ENCODE data around the gene MINDY2.
"Not testable (repeated sequence)": the region's sequence is repeated elsewhere in the genome, so short reads cannot be mapped to it uniquely, and the experiment has no call there.

Gene MINDY2

GRCh38 chr15:58854593-58854992, 83.5 kb downstream of the MINDY2 start:
- no peaks in the 10 kb centered on the region for H3K4me1 ChIP-seq (ENCODE audit: control insufficient read depth, insufficient read depth, low read length)
- no peak overlapping the region for H3K4me3 ChIP-seq (ENCODE audit: insufficient read depth, low read depth, low read length)
- no peaks in the 10 kb centered on the region for H3K27me3 ChIP-seq (ENCODE audit: control insufficient read depth, insufficient read depth, low read length, poor library complexity, severe bottlenecking)
- H3K27ac ChIP-seq (ENCODE audit: insufficient read depth, low read depth, low read length, poor library complexity, severe bottlenecking): no peak overlapping the region
- no peaks in the 10 kb centered on the region for H3K9me3 ChIP-seq (ENCODE audit: control insufficient read depth, low read length)
- no peaks in the 10 kb centered on the region for H3K36me3 ChIP-seq (ENCODE audit: control insufficient read depth, insufficient read depth, low read length)
- WGBS, 2 experiments: 91 to 98% methylated on average over 4 of the region's 4 CpGs

DNA sequence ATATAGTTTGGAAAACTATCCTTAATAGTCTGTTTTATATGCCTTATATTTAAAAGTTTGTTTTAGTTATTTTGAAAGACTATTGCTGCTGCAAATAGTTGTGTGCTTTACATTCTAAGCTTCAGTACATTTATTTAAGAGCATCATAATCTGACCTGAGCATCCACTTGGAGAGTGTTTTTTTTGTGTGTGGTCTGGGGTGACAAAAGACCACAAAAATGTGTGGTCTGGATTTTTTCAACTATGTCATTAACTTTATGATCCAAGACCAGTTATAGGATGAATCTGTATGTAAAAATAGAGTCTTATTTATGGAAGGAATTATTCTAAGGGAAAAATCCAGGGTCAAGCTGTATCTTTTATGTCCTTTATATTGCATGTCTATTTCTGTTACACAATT, 85.0 kb downstream of the MINDY2 start:
- Histone ChIP-seq H3K36me3 (ENCODE audit: control insufficient read depth, insufficient read depth, low read length) (no peaks in the 10 kb centered on the region), H3K27me3 (ENCODE audit: control insufficient read depth, insufficient read depth, low read length, poor library complexity, severe bottlenecking) (no peaks in the 10 kb centered on the region), H3K9me3 (ENCODE audit: control insufficient read depth, low read length) (no peaks in the 10 kb centered on the region)

DNA sequence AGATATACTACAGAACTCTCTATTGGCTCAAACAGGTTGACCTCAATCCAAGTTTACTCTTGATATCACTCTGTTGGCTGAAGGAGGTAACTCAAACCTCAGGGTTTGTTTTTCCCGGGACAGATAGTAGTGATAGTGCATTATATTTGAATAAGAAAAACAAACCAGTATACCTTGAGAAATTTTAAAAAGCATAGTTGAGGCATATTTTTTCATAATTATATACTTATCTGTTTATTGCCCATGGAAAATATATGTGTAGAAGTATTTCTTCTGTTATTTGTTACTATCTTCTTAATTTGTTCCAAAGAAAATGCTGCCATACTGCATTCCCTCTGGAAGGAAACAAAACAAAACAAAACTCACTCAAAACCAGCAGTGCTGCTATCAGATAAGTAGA, 85.5 kb downstream of the MINDY2 start:
- not testable (repeated sequence) for H3K4me3 ChIP-seq (ENCODE audit: insufficient read depth, low read depth, low read length)

More for the DNA sequence above, 85.0 kb downstream of the MINDY2 start:
- H3K4me3 ChIP-seq (ENCODE audit: insufficient read depth, low read depth, low read length): no peak overlapping the region
- no peaks in the 10 kb centered on the region for H3K4me1 ChIP-seq (ENCODE audit: control insufficient read depth, insufficient read depth, low read length)
- no peak overlapping the region for H3K27ac ChIP-seq (ENCODE audit: insufficient read depth, low read depth, low read length, poor library complexity, severe bottlenecking)

DNA sequence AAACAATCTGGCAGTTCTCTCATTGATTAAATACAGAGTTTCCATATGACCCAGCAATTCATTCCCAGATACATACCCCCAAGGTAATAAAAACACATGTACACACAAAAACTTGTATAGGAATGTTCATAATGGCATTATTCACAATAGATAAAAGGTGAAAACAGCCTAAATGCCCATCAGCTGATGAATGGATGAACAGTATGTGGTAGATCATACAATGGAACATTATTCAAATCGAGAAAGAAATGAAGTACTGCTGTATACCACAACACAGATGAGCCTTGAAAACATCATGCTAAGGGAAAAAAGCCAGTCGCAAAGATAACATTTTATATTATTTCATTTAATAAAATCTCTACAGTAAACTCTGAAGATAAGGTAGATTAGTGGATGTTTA, 91.2 kb downstream of the MINDY2 start:
- 88 to 90% methylated on average over 1 of the region's 2 CpGs for WGBS, 2 experiments
- H3K9me3 ChIP-seq (ENCODE audit: control insufficient read depth, low read length): no peaks in the 10 kb centered on the region
- no peak overlapping the region for H3K4me3 ChIP-seq (ENCODE audit: insufficient read depth, low read depth, low read length)
- no peaks in the 10 kb centered on the region for H3K4me1 ChIP-seq (ENCODE audit: control insufficient read depth, insufficient read depth, low read length)
- no peak overlapping the region for H3K27ac ChIP-seq (ENCODE audit: insufficient read depth, low read depth, low read length, poor library complexity, severe bottlenecking)
- H3K36me3 ChIP-seq (ENCODE audit: control insufficient read depth, insufficient read depth, low read length): no peaks in the 10 kb centered on the region
- no peaks in the 10 kb centered on the region for H3K27me3 ChIP-seq (ENCODE audit: control insufficient read depth, insufficient read depth, low read length, poor library complexity, severe bottlenecking)

More for the DNA sequence above, 85.5 kb downstream of the MINDY2 start:
- H3K27ac ChIP-seq (ENCODE audit: insufficient read depth, low read depth, low read length, poor library complexity, severe bottlenecking); H3K4me1 ChIP-seq (ENCODE audit: control insufficient read depth, insufficient read depth, low read length); H3K36me3 ChIP-seq (ENCODE audit: control insufficient read depth, insufficient read depth, low read length); H3K9me3 ChIP-seq (ENCODE audit: control insufficient read depth, low read length); H3K27me3 ChIP-seq (ENCODE audit: control insufficient read depth, insufficient read depth, low read length, poor library complexity, severe bottlenecking): not testable (repeated sequence)
- WGBS, 2 experiments: no CpG with 5 or more reads among the region's 1 CpG

- WGBS, 2 experiments: 79 to 83% methylated on average over 54 of the region's 54 CpGs
- H3K27me3 ChIP-seq (ENCODE audit: control insufficient read depth, insufficient read depth, low read length, poor library complexity, severe bottlenecking): no peaks in the 10 kb centered on the region
- H3K36me3 ChIP-seq (ENCODE audit: control insufficient read depth, insufficient read depth, low read length): no peaks in the 10 kb centered on the region
- H3K4me3 ChIP-seq (ENCODE audit: insufficient read depth, low read depth, low read length): no peak overlapping the region
- no peak overlapping the region for H3K27ac ChIP-seq (ENCODE audit: insufficient read depth, low read depth, low read length, poor library complexity, severe bottlenecking)
- H3K4me1 ChIP-seq (ENCODE audit: control insufficient read depth, insufficient read depth, low read length): no peaks in the 10 kb centered on the region
- H3K9me3 ChIP-seq (ENCODE audit: control insufficient read depth, low read length): no peaks in the 10 kb centered on the region
These were observed 93.7 kb downstream of the MINDY2 start for GRCh38 chr15:58864602-58865424.

DNA sequence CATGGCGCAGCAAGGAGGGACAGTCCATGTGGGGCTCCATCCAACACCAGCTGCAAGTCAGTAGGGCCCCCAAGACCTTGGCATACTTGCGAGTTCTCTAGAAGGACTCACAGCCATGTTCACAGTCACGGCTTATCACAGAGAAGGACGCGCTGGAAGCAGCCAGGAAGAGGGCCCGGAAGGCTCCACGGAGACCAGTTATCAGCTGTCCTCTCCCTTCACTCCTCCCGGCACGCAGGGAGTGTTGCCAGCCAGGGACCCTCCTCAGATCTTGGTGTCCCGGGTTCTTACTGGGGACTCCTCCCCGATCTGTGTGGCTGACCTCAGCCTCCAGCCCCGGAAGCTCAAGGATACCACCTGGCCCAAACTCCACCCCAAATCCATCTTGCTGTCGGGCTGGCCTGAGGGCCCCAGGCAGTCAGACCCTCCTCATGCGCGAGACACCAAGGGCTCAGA, 94.4 kb downstream of the MINDY2 start:
- 93 to 95% methylated on average over 15 of the region's 15 CpGs for WGBS, 2 experiments

DNA sequence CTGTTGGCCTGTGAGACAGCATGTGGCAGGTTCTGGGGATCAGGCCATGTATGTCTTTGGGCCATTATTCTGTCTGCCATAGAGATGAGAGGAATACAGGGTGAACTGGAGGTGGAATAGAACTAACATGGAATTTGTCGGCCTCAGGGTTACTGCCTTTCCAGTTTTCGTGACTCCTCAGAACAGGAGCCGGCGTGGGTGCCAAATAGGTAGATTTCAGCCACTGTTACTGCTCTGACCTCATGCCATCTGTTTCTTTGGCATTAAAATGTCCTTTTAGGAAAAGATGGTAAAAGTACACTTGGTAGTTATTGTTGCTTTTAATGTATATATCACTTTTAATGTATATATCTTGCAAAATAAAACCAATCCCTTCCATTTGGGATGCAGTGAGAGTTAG, 96.8 kb downstream of the MINDY2 start:
- Histone ChIP-seq H3K9me3 (ENCODE audit: control insufficient read depth, low read length) (no peaks in the 10 kb centered on the region), H3K36me3 (ENCODE audit: control insufficient read depth, insufficient read depth, low read length) (no peaks in the 10 kb centered on the region), H3K27ac (ENCODE audit: insufficient read depth, low read depth, low read length, poor library complexity, severe bottlenecking) (no peak overlapping the region), H3K27me3 (ENCODE audit: control insufficient read depth, insufficient read depth, low read length, poor library complexity, severe bottlenecking) (no peaks in the 10 kb centered on the region), H3K4me1 (ENCODE audit: control insufficient read depth, insufficient read depth, low read length) (no peaks in the 10 kb centered on the region), H3K4me3 (ENCODE audit: insufficient read depth, low read depth, low read length) (no peak overlapping the region)
- 97% methylated on average over 4 of the region's 4 CpGs for WGBS, 2 experiments

More for the DNA sequence above, 94.4 kb downstream of the MINDY2 start:
- no peaks in the 10 kb centered on the region for H3K4me1 ChIP-seq (ENCODE audit: control insufficient read depth, insufficient read depth, low read length)
- no peaks in the 10 kb centered on the region for H3K27me3 ChIP-seq (ENCODE audit: control insufficient read depth, insufficient read depth, low read length, poor library complexity, severe bottlenecking)
- H3K9me3 ChIP-seq (ENCODE audit: control insufficient read depth, low read length): no peaks in the 10 kb centered on the region
- H3K27ac ChIP-seq (ENCODE audit: insufficient read depth, low read depth, low read length, poor library complexity, severe bottlenecking): no peak overlapping the region
- H3K36me3 ChIP-seq (ENCODE audit: control insufficient read depth, insufficient read depth, low read length): no peaks in the 10 kb centered on the region
- no peak overlapping the region for H3K4me3 ChIP-seq (ENCODE audit: insufficient read depth, low read depth, low read length)

- Histone ChIP-seq H3K27ac (ENCODE audit: insufficient read depth, low read depth, low read length, poor library complexity, severe bottlenecking) (no peak overlapping the region), H3K27me3 (ENCODE audit: control insufficient read depth, insufficient read depth, low read length, poor library complexity, severe bottlenecking) (no peaks in the 10 kb centered on the region), H3K9me3 (ENCODE audit: control insufficient read depth, low read length) (no peaks in the 10 kb centered on the region), H3K4me3 (ENCODE audit: insufficient read depth, low read depth, low read length) (no peak overlapping the region), H3K4me1 (ENCODE audit: control insufficient read depth, insufficient read depth, low read length) (no peaks in the 10 kb centered on the region), H3K36me3 (ENCODE audit: control insufficient read depth, insufficient read depth, low read length) (no peaks in the 10 kb centered on the region)
- 91 to 96% methylated on average over 3 of the region's 4 CpGs for WGBS, 2 experiments
These were observed 99.3 kb downstream of the MINDY2 start for GRCh38 chr15:58870451-58870850.

DNA sequence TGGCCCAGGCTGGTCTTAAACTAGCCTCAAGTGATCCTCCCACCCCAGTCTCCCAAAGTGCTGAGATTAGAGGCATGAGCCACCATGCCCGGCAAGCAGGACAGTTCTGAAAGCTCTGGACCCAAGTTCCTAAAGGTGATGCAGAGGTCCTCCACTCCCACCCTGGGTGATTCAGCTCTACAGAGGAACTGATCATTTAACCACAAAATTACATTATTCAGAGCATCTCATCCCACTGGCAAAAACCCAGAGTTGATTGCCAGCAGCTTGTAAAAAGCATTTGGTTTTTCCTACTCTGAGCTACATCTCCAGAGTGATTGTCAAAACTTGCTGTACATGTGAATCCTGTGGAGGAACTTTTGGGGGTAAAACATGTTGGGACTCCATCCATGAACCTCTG, 102.2 kb downstream of the MINDY2 start:
- no peak overlapping the region for H3K4me3 ChIP-seq (ENCODE audit: insufficient read depth, low read depth, low read length)
- WGBS, 2 experiments: 97 to 98% methylated on average over 1 of the region's 1 CpG
- no peaks in the 10 kb centered on the region for H3K36me3 ChIP-seq (ENCODE audit: control insufficient read depth, insufficient read depth, low read length)
- no peak overlapping the region for H3K27ac ChIP-seq (ENCODE audit: insufficient read depth, low read depth, low read length, poor library complexity, severe bottlenecking)
- H3K4me1 ChIP-seq (ENCODE audit: control insufficient read depth, insufficient read depth, low read length): no peaks in the 10 kb centered on the region
- H3K27me3 ChIP-seq (ENCODE audit: control insufficient read depth, insufficient read depth, low read length, poor library complexity, severe bottlenecking): no peaks in the 10 kb centered on the region
- no peaks in the 10 kb centered on the region for H3K9me3 ChIP-seq (ENCODE audit: control insufficient read depth, low read length)

DNA sequence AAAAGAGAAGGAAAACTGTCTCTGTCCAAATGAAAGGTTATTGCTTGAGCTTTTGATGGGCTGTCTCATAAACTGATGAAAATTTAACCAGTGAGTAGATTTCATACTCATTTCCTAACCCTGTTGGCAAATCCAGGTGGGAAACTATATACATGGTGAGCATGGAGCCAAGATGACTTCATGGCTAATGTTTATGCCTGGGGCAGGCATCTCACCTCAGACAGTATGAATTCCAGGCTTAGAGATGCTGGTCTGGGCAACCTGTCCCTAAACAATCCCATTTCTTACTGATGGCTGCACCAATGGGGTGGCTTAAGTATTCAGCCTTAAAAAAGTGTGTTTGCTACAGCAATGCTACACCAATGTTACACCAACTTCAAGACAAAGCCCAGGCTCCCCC, 104.2 kb downstream of the MINDY2 start:
- H3K27me3 ChIP-seq (ENCODE audit: control insufficient read depth, insufficient read depth, low read length, poor library complexity, severe bottlenecking): no peaks in the 10 kb centered on the region
- H3K9me3 ChIP-seq (ENCODE audit: control insufficient read depth, low read length): no peaks in the 10 kb centered on the region
- no peak overlapping the region for H3K4me3 ChIP-seq (ENCODE audit: insufficient read depth, low read depth, low read length)
- no peak overlapping the region for H3K27ac ChIP-seq (ENCODE audit: insufficient read depth, low read depth, low read length, poor library complexity, severe bottlenecking)
- H3K36me3 ChIP-seq (ENCODE audit: control insufficient read depth, insufficient read depth, low read length): no peaks in the 10 kb centered on the region
- H3K4me1 ChIP-seq (ENCODE audit: control insufficient read depth, insufficient read depth, low read length): no peaks in the 10 kb centered on the region
